Measurements from ENCODE around the gene GABRP.
"Not testable (repeated sequence)": the region's sequence is repeated elsewhere in the genome, so short reads cannot be mapped to it uniquely, and the experiment has no call there.

GRCh38 chr5:170833981-170834380, 50.5 kb downstream of the GABRP start:
- TF ChIP-seq POLR2A, CTCF, POLR2AphosphoS5 (IDR thresholded peaks at IDR 0.05): not testable (repeated sequence)
